DMS114 treated with DMSO at 0.1 percent for 48 hours (cell line): ENCODE measurements around the gene CEP72.

Experiments
- DNase-seq: peaks from one replicate; lab custom pipeline; 2025; ENCODE audit not compliant: unreplicated experiment; lab: John Stamatoyannopoulos, UW

The CEP72 gene

DNA sequence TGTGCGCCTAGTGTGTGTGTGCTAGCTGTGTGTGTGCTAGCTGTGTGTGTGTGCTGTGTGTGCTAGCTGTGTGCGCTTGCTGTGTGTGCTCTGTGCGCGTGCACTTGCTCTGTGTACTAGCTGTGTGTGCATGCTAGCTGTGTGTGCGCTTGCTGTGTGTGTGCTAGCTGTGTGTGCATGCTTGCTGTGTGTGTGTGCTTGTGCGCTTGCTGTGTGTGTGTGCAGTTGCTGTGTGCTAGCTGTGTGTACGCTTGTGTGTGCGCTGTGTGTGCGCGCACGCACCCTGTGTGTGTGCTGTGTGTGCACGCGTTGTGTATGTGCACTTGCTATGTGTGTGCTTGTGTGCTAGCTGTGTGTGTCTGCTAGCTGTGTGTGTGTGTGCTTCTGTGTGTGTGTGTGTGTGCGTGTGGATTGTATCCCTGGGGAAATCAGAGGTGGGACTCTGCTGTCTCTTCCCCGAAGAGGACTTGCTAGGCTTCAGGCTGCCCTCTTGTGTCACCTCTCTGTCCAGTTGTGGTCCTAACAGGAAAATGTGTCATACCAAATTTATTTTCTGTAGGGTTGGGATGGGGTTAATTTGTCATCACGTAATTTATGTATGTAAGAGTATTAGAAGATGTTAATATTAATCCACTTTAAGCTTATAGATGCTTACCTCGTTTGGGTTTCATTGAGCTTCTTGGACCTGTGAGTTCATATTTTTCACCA lies 42.1 kb downstream of the CEP72 start:
- no peak for DNase-seq

DNA sequence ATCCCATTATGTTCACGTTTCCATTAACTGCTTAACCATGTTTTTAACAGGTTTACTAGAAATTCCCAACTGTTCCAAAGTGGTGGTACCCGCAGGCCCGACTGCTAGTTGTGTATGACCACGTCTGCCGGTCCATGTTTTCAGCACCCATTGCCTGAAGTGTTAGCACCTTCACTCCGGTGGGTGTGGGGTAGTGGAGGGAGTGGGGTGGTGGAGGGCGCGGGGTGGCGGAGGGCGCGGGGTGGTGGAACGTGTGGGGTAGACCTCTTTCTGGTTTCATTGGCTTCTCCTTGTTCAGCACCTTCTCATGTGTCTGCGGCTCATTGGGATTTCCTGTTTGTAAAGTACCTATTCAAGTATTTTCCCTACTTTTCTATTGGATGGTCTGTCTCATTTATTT lies 43.3 kb downstream of the CEP72 start:
- no peak for DNase-seq

DNA sequence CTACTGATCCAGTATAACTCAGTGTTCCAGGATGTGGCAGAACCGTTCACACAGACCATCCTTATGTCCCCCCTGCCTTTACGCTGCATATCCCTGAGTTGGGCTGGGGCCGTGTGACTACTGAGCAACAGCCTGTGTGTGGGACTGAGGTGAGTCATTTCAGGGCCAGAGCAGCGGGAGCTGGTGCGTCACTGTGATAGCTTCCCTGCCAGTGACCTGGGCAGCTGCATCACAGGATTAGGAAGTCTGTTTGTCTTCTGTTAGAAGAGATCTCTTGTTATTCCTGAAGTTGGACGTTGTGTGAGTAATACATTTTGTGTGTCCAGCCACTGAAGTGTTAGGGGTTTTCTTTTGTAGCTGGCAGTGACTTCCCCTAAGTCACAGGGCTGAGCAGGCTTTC lies 45.4 kb downstream of the CEP72 start:
- no peak for DNase-seq

DNA sequence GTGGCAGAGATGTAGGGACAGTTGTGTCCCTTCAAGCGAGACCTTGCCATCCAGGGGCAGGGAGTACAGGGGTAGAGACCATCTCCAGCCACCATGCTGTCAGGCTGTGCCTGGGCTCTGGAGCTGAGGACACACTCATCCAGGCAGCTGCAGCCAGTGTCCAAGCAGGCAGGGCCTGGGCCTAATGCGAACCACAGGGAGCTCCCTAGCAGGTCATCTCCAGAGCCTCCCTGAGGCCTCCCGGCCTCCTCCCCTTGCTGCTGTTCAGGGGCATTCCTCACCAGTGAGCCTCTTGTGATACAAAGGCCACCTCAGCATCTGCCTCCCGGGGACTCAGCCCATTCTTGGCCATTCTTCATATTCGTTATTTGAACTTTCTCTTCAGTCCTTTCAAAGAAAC lies 46.0 kb downstream of the CEP72 start:
- no peak for DNase-seq

DNA sequence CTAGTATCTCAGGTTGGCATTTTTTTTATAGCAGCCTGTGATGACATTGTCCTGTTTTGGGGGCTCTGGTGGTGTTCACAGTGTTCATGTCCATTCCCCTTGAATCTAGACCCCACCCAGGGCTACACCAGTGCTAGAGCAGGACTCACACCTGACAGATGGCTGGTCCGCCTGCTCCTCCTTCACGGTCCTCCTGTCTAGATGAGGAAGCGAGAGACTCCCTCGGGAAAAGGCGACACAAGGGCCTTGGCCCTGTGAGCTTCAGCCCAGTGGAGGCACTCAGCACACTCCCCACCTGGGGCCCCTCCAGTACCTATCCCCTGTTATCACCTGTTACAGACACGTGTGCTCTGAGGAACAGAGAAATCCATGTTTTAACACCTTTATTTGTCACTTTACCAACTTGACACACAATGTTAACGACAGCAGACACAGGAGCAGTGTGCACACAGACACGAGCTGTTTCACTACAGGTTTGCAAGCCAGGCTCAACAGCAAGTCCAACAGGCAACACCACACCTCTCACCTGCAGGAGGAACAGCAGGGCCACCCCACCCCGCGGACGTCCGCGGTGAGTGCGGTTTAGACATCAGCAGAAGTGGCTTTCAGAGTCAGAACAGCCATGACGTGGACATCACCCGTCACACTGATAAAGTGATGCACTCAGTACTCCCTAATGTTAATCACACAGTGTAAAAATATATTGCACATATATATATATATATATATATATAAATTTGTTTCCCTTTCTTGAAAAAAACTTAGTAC lies 47.5 kb downstream of the CEP72 start:
- DNase-seq, result no peak

DNA sequence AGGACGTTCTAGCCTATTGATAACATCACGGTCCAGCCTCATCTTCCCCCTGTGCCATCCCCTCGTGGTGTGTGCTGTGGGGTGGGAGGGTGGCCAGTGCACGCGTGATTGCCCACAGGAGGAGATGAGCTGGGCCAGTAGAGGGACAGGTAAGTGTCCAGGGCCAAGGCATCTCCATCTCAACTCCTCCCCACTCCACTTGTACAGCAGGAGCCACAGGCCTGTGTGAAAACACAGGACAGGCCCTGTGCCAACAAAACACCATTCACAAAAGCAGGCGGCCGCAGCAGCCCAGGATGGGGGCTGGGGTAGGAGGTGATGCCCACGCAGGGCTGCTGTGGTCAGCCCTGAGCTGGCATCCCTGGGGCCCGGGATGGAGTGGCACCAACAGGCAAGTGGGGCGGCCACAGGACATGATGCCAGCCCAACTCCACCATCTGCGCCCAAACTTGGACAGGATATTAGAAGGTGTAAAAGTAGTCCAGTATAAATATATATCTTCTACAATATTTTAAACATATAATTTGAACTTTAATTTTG lies 48.4 kb downstream of the CEP72 start:
- no peak for DNase-seq

DNA sequence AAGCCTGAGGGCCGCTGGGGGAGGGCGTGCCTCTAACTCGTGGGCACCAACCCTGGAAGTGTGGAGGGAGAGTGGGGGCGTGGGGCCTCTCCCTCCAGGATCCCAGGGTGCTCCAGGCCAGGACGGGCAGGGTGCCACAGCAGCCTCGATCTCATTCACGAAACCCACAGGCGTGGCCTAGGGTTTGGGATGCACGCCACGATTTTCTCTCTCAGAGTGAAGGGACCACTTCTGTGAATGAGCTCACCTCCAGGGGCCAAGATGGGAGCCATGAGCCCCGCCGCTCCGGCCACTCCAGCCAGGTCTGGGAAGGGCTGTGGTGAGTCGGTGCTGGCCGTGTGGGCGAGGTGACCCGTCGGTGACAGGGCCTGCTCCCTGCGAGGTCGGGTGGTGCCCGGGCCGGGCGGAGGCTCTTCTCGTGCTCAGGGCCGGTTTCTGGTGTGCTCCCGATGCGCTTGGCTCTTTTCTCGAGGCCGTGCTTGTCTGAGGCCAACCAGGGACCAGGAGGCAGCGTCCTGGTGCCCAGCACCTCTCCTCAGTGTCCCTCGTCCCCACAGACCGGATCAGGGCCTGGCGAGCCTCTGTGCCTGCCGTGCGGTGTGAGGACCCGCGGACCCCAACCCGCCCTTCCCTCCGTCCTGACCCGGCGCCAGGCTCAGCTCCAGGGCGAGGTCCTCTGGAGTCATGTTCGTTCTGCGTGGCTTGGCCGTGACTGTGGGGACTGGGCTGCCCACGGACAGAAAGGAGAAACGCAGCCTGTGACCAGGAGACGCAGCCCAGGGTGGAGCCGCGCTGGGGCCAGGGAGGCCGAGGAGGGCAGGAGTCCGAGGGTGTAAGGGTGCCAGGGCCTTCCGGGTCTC lies 50.0 kb downstream of the CEP72 start:
- DNase-seq, result no peak

DNA sequence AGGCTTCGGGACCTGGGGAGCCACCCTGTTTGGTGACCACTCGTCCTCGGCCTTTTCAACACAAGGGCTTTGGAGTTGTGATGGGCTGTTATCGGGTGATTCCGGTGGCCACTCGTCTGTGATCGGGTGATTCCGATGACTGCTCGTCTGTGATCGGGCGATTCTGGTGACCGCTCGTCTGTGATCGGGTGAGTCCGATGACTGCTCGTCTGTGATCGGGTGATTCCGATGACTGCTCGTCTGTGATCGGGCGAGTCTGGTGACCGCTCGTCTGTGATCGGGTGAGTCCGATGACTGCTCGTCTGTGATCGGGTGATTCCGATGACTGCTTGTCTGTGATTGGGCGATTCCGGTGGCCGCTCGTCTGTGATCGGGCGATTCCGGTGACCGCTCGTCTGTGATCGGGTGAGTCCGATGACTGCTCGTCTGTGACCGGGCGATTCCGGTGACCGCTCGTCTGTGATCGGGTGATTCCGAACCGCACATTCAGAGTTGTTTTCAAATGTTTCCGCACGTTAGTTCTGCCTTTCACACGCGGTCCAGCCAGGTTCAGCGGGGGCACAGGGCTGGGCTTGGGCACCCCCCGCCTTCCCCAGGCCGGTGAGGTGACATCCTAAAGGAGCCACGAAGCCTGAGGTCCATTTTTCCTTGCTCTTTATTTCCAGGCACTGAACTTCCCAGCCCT lies 50.8 kb downstream of the CEP72 start:
- DNase-seq, result no peak

DNA sequence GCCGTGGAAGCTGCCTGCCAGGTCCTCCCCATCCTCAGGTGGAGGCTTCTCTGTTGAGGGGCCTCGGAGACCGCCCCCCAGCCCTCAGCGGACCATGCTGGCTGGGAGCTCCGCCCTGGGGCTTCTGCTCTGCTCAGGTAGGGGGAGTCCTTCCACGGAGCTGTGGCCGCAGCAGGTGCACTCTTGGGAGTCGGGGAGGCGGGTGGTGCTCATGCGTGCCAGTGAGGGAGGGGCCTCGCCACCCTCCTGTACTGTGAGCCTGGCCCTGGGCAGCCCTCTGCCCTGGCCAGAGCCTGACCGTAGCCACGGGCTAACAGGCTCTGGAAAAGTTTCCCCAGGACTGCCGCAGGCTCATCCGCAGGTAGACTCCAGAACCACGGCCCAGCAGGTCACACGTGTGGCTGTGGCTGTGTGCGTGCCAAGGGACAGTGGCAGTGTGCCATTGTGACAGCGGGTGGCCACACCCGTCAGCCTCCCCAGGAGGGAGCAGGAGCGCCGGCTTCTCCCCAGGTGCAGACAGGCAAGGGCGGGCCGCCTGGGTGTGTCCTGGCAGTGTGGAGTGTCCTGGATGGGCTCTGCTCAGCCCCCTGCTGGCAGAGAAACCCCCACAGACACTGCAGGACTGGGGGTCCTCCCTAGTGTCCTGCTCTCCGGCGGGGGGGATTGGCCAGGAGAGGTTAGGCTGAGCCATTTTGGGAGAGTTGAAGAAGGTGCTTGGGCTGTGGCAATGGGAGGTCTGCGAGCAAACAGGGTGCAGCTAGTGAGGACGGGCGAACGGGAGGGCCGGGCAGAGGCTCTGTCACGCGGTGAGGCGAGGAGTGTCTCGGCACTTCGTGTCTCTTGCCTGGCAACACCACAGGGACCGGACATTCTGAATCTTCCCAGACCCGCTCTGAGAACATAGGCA lies 51.5 kb downstream of the CEP72 start:
- DNase-seq, result no peak

DNA sequence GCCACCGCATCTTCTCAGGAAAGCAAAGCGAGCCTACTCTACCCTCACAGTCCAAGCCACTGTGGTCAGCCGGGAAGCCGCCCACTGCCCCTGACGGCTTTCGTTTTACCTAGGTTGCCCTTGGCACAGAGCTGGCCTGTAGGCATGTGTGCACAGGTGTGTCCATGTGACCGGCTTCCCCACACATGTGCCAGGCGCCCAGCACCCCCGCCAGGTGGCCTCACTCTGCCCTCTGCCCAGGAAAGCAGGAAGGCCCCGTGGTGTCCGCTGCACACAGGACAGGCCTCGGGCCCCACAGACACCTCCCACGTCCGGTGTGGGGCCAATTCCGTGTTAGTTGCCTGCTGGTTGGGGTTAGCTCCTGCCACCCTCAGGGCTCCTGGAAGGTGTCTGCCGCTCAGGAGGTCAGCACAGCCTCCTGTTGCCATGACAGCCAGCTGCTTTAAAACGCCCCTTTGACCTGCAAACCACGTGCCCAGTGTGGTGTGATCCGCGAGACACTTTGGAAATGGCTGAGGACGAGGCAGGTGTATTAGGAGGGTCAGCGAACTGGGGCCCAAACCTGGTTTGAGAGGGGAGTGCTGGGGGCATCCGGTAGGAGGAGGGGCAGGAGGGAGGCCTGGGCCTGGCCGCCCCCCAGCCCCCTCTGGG lies 52.3 kb downstream of the CEP72 start:
- DNase-seq, result no peak

DNA sequence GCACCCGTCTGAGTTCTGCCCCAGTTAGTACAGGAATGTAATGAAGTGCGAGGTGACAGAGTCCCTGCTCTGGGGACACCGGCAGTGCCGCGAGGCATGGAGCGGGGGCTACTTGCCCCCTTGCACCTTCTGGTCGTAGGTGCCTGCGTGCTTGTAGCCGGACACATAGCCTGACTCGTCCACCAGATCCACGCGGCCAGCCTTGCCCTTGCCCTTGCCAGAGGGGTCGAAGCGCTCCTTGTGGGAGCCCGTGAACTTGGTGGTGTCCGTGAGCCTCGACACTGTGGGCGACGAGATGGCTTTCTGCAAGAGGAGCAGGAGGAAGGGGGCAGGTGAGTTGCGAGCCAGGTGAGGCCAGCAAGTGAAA lies 52.8 kb downstream of the CEP72 start:
- no peak for DNase-seq

DNA sequence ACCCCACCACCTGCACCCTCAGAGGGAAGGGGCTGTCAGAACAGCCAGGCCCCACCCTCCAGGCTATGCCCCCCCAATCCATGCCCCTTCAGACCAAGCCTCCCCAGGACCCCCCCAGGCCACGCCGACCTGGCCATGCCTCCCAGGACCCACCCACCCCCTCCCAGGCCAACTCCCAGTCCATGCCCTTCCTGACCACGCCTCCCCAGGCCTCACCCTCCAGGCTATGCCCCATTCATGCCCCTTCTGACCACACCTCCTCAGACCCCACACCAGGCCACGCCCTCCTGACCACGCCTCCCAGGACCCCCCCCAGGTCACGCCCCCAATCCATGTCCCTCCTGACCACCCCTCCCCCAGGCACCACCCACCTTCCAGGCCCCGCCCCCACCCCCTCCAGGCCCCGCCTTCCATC lies 53.4 kb downstream of the CEP72 start:
- no peak for DNase-seq

DNA sequence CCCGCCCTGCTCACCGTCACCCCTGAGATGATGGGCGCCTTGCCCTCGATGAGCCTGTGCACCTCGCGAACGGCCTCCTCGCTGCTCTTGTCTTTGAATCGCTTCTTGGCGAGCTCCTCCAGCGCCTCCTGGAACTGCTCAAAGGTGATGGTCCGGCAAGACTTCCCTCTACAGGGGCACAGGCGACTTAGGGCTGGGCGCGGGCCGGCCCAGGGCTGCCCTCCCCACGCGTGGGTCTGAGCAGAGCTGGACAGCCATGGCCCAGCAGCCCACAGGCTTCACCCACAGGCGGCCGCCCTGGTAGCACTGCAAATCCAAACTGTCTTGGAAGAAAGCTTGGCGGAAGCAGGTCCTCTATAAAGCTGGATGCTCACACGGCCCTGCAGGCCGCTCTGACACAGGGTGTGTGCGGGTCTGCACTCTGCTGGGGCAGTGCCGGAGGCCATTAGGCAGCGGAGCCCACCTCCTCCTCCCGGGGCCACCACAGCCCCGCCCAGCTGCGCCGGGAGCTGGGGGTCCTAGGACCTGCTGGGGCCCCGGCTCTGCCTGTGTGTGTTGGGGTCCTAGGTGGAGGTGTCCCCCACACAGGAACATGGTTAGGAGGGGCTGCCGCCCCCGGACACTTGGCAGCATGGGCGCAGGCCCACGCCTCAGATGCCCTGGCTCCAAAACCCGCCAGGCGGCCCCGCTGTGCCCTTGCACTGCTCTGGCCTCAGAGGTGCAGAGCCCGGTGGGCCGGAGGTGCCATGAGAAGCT lies 54.0 kb downstream of the CEP72 start:
- no peak for DNase-seq

DNA sequence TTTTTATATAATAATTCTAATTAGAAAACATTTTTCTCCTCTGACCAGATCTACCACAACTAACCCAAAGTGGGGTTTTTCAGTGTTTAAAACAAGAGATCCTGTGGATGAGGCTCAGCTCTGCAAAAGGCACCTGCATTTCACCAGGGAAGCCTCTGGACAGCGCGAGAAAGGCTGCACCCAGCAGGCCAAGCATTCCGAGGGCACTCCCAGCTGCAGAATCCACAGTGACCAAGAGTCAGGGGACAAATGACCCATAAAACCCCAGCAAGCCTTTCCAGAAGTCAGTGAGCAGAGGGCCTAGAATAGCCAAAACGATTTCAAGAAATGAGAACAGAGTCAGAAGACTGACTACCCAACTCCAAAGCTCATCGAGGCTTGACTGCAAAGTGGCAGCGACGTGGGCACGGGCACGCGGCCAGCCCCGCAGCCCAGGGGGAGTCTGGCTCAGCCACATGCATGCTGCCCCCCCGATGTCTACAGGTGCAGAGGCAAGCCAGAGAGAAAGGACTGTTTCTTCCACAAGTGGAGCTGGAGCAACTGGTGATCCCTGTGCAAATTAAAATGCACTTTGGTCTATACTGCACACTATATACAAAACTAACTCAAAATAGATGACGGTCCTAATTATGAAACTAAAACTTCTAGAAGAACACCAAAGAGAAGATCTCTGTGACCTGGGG lies 54.8 kb downstream of the CEP72 start:
- no peak for DNase-seq

DNA sequence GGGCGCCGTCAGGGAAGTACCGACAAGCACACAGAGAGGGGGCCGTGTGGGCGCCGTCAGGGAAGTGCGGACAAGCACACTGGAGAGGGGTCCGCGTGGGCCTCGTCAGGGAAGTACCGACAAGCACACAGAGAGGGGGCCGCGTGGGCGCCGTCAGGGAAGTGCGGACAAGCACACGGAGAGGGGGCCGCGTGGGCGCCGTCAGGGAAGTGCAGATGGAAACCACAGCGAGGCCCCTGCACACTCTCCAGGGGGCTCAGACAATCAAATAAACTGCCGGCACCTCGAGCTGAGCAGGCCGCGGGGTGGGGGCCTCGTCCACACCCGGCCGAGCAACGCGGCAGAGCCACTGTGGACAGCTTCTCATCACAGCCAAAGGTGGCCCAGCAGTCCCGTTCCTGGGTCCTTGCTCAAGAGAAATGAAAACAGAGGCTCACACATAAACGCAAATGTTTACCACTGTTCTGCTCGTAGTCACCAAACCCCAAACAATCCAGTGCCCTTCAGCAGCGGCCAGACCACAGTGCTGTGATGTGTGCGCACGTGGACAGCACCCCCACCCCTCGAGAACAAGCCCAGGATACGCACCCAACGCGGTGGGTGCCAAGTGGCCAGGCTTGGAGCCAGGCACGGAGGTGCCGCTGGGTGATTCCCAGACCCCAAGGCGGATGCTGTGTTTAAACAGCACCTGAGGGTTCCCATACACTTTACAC lies 56.3 kb downstream of the CEP72 start:
- no peak for DNase-seq

DNA sequence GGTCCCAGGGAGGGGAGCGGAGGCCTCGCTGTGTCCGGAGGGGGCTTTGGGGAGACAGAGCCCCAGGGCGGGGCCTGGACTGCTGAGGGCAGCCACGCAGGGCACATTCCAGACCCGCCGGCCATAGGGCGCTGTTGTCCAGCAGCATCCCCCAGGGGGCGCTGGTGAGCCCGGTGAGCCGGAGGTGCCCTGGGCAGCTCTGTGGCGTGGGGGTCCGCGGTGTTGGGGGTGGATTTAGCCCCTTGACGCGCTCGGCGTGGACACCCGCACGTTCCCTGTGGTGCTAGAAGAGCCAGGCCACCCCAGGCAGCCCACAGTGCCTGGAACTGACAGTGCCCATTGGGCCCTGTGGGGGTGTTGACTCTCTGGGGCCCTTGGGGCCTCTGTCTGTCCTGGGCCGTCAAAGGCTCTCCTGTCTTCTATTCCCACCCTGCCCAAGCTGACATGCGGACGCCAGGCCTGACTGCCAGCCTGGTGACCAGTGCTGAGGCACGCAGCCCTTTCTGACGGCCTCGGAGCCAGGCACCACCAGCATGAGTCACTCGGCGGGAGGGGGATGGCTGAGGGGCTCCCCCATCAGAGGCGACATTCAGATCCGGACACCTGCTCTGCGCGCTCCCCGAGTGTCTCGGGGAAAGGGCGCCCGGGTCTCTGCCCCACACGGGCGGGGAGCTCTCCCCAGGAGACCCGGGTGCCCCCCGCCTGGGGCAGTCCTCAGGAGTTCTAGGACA lies 57.1 kb downstream of the CEP72 start:
- DNase-seq, result no peak

DNA sequence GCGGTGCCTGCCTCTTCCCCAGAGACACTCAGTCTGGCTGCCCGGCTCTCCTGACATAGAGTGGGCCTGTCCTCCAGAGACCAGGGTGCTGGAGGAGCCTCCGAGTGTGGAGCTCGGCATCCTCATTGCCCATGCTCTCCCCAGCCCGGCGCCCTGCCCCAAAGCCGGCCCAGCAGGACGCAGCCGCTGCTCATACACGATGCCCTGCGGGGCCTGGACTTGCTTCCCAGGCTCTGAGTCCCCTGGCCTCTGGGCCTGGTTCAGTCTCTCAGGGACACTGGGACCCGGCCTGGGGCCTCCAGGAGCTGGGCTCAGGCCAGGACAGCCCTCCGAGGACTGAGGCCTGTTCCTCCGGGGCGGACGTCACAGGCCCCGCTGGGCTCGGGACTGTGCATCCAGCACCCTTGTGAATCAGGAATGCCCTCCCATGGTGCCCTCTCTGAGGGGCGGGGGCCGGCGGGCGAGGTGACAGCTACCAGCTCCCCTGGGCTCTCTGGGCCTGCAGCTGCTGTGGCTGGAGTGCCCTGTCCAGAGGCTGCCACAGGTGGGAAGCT lies 57.8 kb downstream of the CEP72 start:
- no peak for DNase-seq
